HG03520 (cell line): ENCODE data around the gene SLC31A1.
"Not testable (repeated sequence)": the region's sequence is repeated elsewhere in the genome, so short reads cannot be mapped to it uniquely, and the experiment has no call there.

Experiments
- ATAC-seq: cut with Tn5 transposase; IDR thresholded peaks from one replicate; pipeline ENCODE4 v1.9.1; 2021; ENCODE audit warnings: mild to moderate bottlenecking, moderate library complexity; ENCODE audit not compliant: unreplicated experiment

The SLC31A1 gene

DNA sequence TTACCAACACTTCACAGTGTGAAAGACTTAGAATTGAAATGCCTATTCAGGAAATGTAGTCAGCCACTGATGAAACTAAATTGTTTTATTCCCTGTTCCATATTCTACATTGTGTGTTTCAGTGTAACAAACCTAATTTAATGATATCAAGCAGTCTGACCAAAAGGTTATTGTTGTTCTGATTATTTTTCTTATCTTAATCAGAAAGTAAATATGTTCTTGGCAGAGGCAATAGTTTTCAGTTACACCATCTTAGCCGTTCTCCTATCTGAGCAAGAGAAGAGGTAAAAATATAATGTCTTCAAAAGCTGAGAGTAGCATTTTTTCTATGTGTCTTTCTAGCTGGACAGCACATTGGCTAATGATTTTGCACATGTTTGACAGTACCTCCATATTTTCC, 36.9 kb downstream of the SLC31A1 start:
- no peak for ATAC-seq

GRCh38 chr9:113261917-113262671, 40.8 kb downstream of the SLC31A1 start:
- ATAC-seq = no peak

DNA sequence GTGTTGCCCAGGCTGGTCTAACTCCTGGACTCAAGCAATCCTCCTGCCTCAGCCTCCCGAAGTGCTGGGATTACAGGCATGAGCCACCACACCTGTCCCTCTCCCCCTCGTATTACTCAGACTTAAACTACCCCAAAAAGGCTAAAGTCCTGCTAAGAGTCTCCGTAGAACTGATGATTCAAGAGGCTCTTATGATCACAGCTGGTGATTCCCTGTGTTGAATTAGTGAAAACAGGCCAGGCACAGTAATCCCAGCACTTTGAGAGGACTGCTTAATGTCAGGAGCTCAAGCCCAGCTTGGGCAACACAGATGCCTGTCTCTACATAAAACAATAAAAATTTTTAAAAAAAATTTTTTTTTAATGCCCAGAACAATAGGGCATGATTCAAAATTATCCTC, 44.8 kb downstream of the SLC31A1 start:
- no peak for ATAC-seq

DNA sequence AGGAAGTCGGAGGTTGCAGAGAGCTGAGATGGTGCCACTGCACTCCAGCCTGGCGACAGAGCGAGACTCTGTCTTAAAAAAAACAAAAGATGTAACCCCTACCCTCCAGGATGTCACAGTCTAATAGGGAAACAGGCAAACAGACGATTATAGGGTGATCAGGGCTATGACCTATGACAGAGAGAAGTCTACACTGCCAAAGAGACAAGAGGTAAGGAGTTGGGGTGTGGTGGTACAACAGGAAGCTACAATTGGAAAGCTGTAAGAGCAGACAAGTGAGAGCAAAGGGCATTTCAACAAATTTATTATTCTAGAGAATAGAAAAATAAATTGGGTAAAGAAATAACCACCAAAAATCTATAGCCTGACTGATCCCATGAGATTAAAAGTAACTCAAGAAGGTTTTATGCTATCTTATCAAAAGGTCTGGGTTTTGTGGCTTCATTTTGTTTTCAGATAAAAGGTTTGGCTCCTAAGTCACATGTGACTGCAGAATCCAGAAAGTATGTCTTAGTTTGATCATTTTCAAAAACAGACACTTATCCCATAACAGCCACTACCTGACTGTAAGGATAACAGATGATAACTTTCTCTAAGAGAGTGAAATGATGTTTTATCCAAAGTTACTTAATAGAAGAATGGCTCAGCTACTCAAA, 46.7 kb downstream of the SLC31A1 start:
- no peak for ATAC-seq

DNA sequence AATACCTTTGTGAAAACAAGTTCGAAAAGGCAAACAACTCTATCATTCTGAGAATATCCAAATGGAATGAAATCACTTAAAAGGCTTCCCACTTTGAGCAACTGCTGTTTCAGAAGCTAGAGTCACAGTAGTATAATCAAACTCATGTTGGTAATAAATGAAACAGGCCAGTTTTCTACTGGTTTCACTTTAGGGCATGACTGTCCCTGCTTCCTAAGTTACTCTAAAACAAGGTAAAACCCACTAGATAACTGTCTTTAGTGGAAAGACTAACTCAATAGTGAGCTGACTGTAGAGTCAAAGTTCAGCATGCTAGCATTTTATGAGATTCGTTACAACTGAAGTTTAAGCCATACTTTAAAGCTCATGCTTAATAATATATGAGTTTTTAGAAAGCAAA, 48.0 kb downstream of the SLC31A1 start:
- ATAC-seq = no peak

DNA sequence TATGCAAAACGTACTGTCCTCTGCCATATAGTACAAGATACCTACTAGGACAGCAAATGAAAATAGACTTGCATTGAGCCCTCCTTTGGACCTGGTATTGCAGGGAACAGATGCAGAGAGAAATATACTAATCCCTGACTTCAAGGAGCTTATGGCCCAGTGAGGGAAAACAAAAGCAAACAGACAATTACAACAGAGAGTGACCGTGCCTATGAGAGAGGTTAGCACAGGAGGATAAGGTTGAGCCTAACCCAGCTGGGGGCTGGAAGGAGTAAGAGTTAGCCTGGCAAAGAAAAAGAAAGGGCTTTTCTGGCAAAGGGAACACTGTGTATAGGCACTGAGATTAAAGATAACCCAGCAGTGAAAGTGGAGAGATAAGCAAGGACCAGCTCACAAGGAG, 48.5 kb downstream of the SLC31A1 start:
- ATAC-seq = no peak

DNA sequence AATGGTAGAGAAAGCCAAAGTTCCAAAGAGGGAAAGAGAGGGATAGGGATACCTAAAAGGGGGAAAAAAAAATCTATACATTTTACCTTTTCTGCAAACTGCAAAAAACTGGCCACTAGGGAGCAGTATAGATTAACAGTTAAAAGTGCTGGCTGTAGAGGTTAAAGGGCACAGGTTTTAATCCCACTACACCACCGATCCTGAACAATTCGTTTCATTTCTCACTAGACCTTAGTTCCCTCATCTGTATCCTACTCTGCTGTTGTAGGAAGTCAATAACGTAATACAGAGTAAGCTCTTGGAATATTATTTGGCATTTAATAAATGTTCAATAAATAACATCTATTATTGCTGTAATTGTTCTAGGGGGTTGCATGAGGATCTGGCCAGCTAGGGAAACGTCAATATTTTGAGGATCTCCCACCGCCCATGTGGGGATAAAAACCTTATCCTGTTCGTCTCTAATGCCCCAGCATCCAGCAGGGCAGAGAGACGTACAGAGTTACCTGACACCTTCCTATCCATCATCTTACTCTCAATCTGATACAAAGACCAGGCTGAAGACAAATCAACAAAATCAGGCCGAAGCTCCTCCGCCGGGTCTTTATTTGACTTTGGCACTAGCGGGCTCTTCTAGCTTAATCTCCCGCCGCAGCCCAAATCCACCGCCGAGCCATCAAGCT, 53.3 kb downstream of the SLC31A1 start:
- no peak for ATAC-seq

GRCh38 chr9:113275157-113276131, 54.1 kb downstream of the SLC31A1 start, which contains the start of the genes CDC26 and PRPF4:
TSS of gene CDC26 (minus strand) at chr9:113275572. CDS start at chr9:113272507, 3,065 bp downstream.
TSS of gene PRPF4 (plus strand) at chr9:113275658. CDS start at chr9:113275744, 86 bp downstream.
- peak; percentile 98 for ATAC-seq

GRCh38 chr9:113278840-113279239, 57.5 kb downstream of the SLC31A1 start:
- no peak for ATAC-seq

GRCh38 chr9:113281356-113281755, 60.0 kb downstream of the SLC31A1 start:
- ATAC-seq = no peak

GRCh38 chr9:113289091-113289490, 67.7 kb downstream of the SLC31A1 start:
- ATAC-seq = no peak

DNA sequence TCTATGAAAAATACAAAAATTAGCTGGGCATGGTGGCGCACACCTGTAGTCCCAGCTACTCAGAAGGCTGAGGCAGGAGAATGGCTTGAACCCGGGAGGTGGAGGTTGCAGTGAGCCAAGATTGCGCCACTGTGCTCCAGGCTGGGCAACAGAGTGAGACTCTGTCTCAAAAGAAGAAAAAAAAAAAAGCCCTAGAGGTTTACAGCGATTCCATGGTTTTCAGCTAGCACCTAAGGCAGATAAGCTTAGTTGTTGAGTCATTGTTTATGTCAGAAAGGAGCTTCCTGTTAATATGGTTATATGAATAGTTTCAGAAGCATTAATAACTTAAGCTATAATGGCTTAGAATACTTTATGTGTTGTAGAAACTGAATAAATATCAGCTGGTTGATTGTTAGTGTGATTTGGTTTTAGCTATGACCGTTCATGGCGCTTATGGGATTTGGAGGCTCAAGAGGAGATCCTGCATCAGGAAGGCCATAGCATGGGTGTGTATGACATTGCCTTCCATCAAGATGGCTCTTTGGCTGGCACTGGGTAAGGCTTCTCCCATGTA, 68.8 kb downstream of the SLC31A1 start:
- ATAC-seq = no peak

DNA sequence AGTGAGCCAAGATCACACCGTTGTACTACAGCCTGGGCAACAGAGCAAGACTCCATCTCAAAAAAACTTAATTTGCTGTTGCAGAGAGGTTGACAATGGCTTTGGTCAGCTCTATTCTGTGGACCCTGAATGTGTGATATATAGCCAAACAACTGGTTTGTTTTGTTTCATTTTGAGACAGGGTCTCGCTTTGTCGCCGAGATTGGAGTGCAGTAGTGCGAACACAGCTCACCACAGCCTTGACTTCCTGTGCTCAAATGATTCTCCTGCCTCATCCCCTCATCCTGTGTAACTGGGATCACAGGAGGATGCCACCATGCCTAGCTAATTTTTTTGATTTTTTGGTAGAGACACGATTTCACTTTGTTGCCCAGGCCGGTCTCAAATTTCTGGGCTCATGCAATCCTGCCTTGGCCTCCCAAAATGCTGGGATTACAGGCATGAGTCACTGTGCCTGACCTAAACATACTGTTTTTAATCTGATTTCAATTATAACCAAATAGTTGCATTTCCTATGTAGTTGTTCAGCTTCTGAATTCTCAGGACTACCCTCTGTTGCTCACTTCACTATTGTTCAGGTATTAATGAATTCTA, 72.0 kb downstream of the SLC31A1 start:
- ATAC-seq = no peak

- ATAC-seq = not testable (repeated sequence)
These were observed 74.9 kb downstream of the SLC31A1 start for GRCh38 chr9:113296247-113296646.

DNA sequence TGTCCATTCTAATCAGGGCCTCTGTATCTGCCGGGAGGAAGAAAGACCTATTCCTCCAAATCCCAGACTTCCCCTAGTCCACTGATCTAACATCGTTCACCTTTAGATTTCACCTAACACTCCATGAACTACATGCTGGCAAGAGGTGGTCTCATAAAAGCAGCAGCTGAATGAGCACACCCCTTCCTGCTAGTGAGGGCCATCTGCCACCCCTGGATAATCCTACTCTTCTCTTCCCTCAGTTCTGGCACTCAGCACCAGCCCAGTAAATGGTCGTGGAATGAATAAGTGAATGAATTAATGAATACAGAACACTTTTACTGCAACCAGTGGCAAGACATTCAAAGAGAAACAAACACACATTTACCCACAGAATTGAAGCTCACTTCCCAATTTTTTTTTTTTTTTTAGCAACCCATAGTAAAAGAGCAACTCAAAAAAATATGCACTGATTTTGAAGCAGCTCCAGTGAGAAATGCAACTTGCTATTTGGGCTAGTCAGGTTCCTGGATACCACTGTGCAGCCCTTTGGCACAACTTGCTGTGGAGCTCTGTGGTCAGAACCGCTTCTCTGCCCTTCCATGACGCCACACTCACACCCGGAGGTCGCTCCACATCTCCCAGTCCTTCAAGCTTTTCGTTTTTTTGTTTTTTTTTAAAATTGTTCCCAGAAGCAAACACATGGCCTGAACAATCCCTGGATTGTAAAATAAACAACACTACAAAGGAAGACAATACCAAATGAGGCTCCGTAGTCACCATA, 75.6 kb downstream of the SLC31A1 start:
- ATAC-seq = no peak

DNA sequence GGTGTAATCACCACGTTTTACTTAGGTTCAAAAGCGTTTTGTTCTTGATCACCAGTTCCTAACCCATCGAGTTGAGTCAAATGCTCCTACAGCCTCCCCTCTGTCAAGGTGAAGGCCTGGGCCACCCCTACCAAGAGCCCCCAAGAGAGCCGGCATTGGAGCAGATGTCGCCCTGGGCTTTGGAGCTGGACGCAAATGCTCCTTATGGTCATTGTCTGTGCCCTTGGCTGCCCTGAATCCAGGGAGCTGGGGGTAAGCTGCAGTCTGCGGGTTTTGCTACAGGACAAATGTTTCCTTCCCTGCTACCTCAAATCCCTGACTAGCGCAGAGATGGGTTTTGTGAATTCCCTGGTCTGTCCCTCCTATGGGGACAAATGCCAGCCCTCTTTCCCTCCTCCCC, 77.0 kb downstream of the SLC31A1 start:
- no peak for ATAC-seq

DNA sequence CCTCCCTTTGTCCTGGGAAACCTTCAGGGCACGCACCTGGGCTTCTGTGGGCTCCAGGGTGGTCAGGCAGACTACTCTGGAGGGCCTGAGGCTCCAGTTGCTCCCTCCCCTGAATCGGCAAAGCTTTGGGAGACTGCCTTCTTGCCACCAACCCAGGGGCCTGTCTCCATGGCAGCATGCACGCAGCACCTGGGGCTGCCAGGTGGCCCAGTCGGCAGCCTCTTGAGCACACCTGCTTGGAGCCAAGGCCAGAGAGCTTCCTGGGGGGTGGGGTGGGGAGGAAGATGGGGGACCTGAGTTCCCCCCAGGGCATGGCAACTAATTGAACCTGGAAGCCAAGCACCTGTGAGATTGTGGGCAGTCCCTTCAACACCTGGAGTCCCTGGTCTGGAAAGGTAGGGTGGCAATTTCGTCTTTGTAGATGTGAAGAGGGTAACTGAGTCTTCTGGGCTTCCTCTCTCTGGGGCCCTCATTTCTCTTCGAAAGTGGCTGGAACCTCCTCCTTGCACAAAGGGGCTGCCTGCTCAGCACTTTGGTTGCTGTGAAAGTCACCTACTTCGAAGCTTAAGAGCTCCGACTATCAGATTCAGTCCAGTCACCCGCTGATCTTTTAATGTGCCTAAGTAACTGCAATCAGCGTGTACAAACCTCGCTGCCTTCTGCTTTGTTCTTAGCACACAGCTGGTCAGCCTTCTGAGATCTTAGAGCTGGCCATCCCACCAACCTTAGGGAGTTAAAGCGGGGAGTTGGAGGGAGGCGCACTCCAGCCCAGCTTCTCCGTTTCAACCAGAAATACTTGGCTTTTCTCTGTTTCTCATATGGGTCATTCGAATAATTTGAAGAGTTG, 77.8 kb downstream of the SLC31A1 start:
- no peak for ATAC-seq

DNA sequence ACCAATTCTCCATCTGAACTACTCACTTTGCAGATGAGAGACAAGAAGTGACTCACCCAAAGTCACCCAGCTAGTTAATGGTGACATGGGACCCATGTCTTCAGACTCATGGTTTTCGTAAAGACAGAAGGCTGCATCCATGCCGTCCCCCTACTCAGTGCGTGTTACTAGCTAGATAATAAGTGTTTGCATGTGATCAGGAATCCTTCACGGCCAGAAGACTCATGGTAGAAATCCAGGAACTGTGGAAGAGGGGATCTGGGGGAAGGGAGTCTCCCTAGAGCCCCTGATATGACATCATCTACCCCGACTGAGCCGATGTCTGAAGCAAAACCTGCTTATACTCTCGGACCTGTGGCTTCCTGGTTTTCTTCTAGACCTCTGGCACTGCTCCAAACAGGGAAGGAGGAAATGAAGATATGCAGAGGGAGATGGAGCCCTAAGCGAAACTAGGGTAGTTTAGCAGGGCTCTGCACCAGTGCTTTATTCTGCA, 78.5 kb downstream of the SLC31A1 start:
- no peak for ATAC-seq
